NCI-H524 (cell line): Measurements from ENCODE around the gene TSACC.
"Not testable (repeated sequence)": the region's sequence is repeated elsewhere in the genome, so short reads cannot be mapped to it uniquely, and the experiment has no call there.

Source experiments
- DNase-seq, 2 experiments: peaks; one replicate each; lab custom pipeline; 2025; lab: John Stamatoyannopoulos, UW

TSACC gene

GRCh38 chr1:156338180-156338976 lies at the start of gene TSACC, which contains the start of gene CCT3:
Gene TSACC (plus strand): TSS chr1:156338526. CDS start chr1:156339758, 1,232 bp downstream.
Gene CCT3 (minus strand): TSS chr1:156338292. CDS start chr1:156338184, 108 bp downstream.
- peak; percentile 97 to 99 for DNase-seq

GRCh38 chr1:156289857-156290256 lies 48.5 kb upstream of the TSACC start:
- no peak for DNase-seq

- no peak for DNase-seq
These were observed 46.9 kb upstream of the TSACC start for GRCh38 chr1:156291226-156292061.

- DNase-seq, result no peak
These were observed 45.3 kb upstream of the TSACC start for GRCh38 chr1:156293098-156293434.

GRCh38 chr1:156293895-156294294 lies 44.4 kb upstream of the TSACC start:
- no peak for DNase-seq

- peak in 1 of 2 experiments; percentile 9 for DNase-seq
These were observed 42.9 kb upstream of the TSACC start, which contains the start of gene GLMP for GRCh38 chr1:156295391-156295947. Gene GLMP (minus strand): TSS chr1:156295679. CDS start chr1:156295645, 34 bp downstream.

- DNase-seq, result no peak
These were observed 39.4 kb upstream of the TSACC start, which contains the start of gene VHLL for GRCh38 chr1:156298852-156299357. Gene VHLL (minus strand): TSS chr1:156299307. CDS start chr1:156299189, 118 bp downstream.

GRCh38 chr1:156303241-156303640 lies 35.1 kb upstream of the TSACC start:
- DNase-seq, result no peak

GRCh38 chr1:156305215-156305614 lies 33.1 kb upstream of the TSACC start:
- no peak for DNase-seq

GRCh38 chr1:156308078-156308477 lies 30.2 kb upstream of the TSACC start:
- no peak for DNase-seq

- no peak for DNase-seq
These were observed 27.4 kb upstream of the TSACC start for GRCh38 chr1:156310962-156311361.

- no peak for DNase-seq
These were observed 21.4 kb upstream of the TSACC start for GRCh38 chr1:156316909-156317308.

GRCh38 chr1:156319664-156320063 lies 18.7 kb upstream of the TSACC start:
- DNase-seq, result peak in 1 of 2 experiments; percentile 24

- DNase-seq, result no peak
These were observed 17.8 kb upstream of the TSACC start for GRCh38 chr1:156320560-156320959.

GRCh38 chr1:156323179-156323578 lies 15.1 kb upstream of the TSACC start:
- not testable (repeated sequence) for DNase-seq

- DNase-seq, result no peak
These were observed 2.1 kb upstream of the TSACC start for GRCh38 chr1:156336242-156336641.

- DNase-seq, result peak in 1 of 2 experiments; percentile 13
These were observed 1.1 kb upstream of the TSACC start for GRCh38 chr1:156337052-156337887.

GRCh38 chr1:156337888-156338179 lies 492 bp upstream of the TSACC start:
- DNase-seq, result no peak

GRCh38 chr1:156342166-156342955 lies 4.0 kb downstream of the TSACC start:
- DNase-seq, result no peak

- no peak for DNase-seq
These were observed 6.1 kb downstream of the TSACC start for GRCh38 chr1:156344409-156344808.

GRCh38 chr1:156346035-156346434 lies 7.7 kb downstream of the TSACC start:
- not testable (repeated sequence) for DNase-seq
